MV-4-11 (cell line): ENCODE results near the gene MICAL3.

ENCODE experiments used
- DNase-seq: peaks from one replicate; lab custom pipeline; 2025; lab: John Stamatoyannopoulos, UW

Gene MICAL3

DNA sequence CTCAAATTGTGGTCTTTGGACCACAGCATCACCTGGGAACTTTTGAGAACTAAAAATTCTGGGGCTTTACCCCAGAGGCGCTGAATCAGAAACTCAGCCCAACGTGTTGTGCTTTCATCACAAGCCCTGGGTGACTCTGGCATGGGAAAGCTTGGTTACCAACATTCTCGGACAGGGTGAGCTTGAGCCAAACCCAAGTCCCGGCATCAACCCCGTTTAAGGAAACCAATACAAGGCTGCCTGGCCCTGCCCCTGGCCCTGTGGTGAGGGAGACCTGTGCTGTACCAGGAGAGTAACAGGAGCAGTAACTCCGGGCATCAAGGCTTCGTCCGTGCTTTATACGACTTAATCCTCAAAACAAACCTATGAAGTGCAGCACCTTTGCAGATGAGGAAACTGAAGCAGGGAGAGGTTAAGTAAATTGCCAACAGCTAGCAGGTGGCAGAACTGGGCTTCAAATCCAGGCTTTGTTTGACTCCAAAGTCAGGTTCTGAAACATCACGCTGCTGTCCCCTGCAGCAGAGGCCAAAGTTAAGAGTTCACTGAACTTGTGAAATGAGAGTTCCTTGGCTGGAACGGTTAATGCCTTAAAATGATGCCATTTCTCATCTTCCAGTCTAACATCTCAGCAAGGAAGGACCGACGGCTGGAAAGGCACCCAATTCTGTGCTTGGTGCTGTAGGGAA lies 186.0 kb downstream of the MICAL3 start:
- no peak for DNase-seq

DNA sequence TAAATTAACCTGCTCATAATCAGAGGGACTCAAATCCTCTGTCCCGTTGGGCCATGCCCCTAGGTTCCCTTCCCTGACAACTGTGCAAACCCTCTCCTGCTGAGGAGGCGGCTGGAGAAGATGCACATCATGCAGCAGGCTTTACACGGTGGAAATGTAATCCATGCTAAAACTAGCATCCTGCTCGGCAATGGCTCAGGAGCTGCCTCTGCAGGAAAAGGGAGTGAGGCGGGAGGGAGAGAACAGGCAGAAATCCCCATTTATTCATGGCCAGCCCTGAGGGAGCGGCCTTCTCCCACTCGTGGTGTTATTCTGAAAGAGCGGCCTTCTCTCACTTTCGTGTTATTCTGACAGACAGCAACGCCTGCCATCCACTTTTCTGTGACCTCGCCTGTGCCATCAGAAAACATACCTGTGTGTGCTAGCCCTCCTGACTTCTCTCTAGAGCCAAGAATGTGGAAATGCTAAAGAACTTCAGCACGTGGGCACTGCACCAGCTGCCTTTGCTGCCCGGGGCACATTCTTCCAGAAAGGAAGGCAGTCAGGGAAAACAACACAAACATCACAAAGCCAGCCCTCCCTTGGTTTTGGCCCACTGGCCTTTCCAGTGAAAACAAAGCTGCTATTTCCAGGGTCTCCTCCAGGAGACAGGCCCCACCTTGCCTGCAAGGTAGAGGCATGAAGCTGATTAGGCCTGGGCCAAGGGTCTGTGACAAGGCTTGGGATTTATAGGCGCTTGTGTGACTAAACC lies 187.2 kb downstream of the MICAL3 start:
- DNase-seq = no peak

DNA sequence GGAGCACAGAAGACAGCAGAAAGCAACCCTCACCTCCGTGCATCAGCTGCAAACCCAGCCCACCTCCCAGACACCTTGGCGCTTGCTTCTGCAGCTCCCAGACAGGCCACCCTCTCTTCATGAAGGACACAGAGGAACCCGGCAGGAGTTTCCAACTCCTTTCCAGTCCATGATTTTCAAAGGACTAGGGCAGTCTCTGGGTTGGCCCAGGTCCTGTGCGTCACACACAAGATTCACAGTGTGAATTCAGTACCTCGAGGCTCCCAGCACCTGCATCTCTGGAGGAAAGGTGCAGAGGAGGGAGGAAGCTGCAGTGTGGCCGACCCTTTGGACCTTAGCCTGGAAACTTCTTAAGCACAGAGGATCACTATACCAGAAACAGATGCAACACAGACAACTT lies 189.1 kb downstream of the MICAL3 start:
- DNase-seq = no peak

DNA sequence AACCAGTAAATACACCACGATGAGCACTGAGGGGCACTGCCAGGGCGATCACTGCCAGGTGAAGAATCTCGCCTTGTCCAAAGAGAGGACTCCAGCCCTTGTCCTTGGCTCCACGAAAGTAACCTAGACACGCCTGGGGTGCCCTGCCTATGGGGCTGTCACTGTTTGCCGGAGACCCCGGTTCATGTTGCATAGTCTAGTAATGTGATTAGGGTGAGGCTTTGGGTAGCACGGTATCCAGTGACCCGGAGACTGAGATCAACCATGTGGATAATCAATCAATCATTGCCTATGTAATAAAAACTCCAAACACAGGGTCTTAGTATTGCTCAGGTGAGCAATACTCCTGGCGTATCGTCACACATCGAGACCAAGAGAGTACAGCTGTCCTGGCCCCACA lies 190.9 kb downstream of the MICAL3 start:
- DNase-seq = no peak

DNA sequence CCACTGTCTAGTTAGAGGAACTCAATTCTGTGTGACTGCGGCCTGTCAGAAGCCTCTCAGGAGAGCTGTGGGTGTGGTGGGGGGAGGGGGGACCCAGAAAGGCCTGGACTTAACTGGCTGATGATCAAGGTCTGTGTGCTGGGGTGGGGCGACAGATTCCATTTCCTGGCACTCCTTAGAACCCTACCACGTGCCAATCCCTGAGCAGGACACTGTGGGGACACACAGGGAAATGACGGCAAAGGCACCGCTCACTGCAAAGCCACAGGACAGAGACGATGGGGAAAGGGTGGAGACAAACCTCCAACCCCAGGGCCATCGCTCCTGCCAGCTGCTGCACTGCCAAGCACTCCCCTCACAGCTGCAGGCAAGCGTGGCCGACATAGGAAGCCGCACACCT lies 191.7 kb downstream of the MICAL3 start:
- DNase-seq = no peak

DNA sequence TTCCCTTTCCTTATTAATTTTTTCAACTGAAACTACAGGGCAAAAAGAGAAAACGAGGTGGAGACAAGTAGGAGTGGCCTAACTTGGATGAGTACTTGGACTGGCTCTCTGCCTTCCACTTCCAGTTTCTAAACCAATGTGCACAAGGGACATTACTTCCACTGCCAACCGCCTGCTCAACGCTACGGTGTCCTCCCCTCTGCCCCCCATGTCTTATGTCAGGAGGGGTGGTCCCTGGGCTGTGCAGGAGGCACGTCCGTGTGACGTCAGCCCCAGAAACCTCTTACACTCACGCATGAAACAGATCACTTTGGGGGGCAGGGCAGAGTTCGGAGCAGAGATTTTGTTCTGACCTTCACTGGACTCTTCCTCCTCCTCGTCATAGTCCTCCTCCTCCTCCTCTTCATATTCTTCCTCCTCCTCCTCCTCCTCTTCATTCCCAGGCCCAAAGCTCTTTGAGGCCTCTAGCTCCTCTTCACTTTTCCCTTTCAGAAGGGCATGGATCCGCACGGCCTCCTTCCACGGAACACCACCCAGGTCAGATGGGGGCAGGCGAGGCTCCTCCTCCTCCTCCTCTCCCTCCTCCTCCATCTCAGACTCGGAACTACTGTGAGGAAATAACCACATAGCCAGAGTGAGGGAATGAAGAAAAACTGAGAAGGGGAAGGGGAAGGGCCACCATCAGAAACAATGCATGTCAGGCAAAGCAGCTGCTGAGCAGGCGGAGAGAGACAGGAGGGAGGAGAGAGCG lies 192.7 kb downstream of the MICAL3 start:
- peak; percentile 52 for DNase-seq

DNA sequence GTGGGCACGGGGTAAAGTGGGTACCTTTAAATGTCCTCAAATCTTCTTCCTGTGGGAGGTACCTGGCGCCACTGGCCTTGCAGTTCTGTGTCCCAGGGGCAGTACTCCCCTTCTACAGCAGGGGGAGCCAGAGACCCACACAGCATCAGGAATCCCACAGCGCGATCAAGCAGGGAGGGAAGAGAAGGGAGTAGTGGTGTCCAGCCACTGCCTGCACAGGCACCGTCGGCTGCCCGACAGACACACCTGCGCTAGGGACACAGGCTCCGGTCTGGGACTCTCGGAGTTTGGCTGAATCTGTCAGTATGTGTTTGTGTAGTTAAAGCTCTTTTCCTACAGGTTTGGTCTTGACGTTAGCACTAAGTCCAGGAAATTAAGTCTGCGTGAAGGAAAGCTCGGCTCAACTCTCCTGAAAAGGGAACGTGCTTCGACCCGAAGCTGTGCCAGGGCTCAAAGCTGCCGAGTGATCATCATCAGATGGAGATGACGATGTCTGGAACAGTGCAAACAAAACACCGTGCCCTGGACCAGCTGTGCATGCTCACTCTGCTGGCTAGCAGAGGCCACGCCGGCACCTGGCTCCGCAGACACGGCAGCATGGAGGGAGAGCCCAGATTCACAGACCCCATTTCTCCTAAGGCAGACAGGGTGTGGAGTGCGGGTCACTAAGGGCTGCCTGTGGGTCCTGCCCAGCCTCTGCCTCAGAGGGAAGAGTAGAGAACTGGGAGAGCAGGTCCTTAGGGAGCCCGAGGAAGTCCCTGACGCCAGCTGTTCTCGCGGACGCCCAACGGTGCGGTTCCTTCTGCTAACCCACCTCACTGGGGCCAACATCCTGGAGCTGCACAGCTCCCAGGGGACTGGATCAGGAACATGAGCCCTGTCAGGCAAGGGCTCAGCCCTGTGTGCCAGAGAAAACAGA lies 194.1 kb downstream of the MICAL3 start:
- DNase-seq = peak; percentile 63

DNA sequence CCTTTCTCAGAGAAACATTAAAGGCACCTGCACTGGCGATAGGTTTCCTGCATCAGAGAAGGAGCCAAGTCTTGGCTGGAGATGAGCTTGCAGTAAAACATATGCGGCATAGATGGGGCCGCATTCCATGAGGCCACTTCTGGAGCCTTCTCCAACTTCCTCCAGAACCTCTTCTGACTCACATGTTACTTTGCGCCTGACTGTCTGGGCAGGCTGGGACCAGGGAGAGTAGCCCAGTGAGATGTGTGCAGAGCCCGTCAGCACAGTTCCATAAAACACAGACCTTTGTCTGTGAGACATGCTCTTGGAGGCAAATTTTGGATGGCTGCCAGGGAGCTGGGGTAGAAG lies 194.7 kb downstream of the MICAL3 start:
- DNase-seq = no peak

DNA sequence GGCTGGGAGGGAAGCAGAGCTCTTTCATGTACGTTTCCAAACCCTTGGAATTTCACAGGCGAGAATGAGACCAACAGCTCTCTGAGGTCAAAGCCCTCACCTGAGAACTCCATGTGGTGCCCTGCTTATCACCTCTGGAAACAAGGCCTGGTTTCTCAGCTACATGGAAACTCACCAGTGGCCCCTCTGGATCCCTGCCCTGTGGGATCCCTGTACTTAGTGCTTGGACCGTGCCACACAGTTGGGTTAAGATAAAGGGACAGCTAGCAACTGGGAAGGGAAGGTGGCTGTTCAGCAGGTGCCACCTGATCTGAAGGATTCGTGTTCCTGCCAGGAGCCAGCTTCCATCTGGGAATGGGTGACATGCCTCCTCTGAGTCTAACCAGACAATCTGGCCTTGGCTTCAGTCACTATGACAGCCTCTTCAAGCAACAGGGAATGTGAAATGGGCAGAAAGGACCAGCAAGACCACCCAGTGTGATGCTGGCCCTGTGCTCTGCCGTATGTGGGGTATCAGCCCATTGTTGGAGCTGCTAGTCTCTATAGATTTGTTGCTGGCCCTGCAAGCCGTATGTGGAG lies 195.8 kb downstream of the MICAL3 start:
- DNase-seq = no peak

DNA sequence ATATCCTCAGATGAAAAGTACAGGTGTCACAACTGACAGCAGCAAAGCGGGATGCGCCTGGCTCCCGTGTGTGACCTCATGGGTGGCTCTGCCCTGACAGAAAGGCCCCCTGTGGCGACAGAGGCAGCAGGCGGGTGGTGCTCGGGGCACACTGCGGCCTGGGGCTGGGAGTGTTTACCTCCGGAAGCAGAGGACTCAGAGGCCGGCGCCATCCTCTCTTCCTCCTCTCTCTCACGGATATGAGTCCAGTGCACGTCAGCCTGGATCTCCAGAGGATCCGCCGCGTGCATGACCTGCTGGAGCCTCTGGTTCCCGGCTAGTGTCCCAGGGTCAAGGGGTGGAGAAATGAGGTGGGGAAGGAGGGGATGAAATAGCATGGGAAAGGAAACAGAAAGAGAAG lies 196.9 kb downstream of the MICAL3 start:
- DNase-seq = no peak

DNA sequence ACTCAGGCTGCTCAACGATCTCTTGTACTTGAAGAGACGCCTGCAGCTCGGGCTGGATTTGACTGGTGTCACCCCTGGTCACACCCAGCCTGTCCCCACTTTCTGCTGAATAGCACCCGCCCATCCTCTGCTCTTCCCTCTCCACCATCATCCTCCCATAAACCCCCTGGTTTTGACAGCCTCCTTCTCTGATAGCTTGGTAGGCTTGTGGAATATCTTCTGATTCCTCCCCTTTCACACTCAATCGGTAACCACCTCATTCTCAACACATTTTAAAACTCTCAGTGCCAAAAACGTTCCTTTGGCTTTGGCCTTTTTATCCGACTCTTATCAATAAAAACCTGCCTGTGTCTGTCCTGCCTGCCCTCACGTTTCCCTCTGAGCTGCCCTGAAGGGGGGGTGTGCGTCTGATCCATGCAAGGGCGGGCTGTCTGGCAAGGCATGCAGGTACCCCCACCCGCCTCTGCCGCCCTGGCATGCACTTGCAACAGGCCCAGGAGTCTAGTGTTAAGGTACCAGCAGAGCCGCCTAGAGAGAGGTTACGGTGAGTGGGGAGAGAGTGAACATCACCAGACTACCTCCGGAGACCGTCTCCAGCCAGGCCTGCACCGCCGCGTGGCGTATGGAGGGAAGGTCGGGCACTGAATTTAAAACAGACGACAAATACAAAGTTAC lies 198.3 kb downstream of the MICAL3 start:
- no peak for DNase-seq

DNA sequence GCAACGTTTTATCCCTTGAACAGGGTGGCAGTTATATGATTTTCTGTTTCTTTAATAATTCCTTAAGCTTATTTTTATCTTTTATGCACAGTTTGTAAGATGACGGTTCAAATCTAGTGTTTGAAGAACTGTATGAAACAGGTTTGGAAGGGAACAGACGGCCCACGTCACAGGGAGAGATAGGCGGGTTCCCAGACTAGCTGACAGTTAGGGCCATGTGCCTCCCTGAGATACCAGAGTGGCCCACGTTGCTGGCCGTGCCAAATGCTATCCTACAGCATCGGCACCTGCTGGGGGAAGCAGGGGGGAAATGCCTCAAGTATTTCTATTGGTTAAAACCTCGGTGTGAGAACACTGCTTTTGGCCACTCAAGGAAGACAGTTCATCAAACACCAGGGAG lies 199.9 kb downstream of the MICAL3 start:
- DNase-seq = no peak

DNA sequence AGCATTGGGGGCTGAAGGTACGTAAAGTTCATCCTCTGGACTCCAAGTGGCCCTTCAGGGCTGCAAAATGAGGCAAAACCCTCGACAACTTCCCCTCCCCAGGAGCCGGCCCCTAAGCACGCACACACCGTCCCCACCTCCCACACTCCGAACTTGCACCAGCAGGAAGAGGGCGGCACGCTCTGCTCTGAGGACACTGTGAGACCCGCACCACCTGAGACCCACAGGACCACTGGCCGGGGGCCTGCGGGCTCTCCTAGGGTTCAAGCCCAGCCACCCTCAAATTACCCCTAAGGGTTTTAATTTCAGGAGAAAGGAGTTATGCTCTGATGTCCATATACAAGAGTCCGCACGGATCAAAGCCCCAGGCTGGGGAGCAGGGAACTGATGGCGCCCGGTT lies 200.4 kb downstream of the MICAL3 start:
- no peak for DNase-seq

DNA sequence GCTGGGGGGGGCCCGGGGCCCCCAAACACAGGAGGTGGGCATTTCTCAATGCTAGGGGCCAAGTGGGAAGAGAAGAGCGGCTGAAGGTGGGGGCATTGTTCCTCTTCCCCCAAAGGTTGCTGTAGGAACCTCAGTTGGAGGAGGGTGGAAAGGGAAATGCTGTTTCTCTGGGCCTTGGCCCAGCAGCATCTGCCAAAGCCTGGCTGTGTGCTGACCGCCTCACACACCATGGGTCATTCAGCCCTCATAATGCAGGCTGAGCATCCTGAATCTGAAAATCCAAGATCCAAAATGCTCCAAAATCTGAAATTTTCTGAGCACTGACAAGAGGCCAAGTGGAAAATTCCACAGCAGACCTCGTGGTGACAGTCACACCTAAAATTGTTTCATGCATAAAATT lies 201.1 kb downstream of the MICAL3 start:
- no peak for DNase-seq

DNA sequence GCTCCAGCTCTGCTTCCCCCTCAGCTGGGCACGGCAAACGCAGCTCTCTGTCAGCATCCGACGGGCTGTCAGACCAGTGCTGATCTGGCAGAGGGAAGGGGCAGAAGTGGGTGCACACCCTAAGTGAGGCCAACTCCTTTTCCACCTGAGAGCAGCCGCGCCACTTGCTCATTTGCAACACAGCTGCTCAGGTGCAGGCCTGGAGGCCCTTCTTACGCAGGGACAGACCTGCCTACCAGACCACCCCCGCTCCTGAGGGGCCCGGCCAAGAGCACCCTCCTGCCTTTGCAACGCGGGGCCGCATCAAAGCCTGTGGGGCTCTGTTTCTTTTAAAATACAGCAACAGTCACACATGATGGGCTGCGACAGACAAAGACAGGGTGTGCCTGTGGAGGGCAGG lies 202.3 kb downstream of the MICAL3 start:
- DNase-seq = no peak

DNA sequence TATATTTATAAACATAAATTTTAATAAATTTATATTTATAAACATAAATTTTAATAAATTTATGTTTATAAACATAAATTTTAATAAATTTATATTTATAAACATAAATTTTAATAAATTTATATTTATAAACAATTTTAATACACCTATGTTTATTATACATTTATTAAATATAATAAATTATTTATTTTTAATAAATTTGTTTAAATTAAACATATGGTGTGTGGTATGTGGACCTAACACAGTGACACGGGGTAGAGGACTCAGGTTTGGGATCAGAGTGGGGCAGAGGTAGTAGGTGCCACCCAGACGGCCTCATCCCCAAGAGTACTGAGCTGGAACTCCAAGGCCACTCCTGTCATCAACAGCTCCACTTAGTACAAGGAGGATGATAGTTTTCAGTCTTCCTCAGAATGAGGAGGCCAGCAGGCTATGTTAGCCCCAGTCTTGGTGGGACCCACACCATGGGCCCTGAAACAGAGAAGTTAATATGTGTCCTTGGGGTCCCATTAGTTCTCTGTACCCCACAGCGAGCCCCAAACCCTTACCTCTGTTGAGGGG lies 203.4 kb downstream of the MICAL3 start:
- no peak for DNase-seq

DNA sequence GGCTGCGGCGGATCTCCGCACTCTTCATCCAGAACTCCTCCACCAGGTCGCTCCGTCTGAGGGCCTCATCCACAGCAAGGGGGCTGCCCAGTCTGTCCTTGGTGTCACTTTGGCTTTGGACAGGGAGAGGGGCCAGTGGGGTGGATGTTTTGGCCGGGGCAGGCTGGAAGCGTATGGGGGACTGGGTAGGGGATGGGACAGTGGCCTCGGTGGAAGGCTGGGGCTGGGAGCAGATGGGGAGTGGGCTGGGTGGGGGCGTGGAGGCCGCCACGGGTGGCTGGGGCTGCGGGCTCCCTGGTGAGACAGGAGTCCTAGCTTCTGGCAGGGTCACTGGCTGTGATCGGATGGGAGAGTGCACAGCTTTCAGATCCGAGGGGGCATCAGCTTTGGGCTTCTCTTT lies 205.7 kb downstream of the MICAL3 start:
- no peak for DNase-seq

DNA sequence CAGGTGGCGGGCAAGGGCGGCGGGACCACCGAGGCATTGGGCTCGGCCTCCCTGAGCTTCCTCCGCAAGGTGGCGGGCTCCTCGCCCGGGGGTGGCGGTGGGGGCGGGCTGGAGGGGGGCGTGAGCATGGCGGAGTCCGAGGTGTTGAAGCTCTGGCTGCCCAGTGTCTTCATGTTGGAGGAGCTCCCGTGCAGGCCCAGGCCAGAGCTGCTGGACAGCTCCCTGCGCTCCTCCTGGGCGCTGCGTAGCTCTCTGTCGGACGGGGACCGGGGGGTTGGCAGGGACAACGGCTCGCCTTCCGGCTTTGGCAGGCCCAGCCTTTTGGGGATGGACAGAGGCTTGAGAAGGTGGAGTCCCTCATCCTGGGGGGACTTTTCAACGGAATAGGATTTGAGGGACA lies 206.2 kb downstream of the MICAL3 start:
- DNase-seq = no peak

DNA sequence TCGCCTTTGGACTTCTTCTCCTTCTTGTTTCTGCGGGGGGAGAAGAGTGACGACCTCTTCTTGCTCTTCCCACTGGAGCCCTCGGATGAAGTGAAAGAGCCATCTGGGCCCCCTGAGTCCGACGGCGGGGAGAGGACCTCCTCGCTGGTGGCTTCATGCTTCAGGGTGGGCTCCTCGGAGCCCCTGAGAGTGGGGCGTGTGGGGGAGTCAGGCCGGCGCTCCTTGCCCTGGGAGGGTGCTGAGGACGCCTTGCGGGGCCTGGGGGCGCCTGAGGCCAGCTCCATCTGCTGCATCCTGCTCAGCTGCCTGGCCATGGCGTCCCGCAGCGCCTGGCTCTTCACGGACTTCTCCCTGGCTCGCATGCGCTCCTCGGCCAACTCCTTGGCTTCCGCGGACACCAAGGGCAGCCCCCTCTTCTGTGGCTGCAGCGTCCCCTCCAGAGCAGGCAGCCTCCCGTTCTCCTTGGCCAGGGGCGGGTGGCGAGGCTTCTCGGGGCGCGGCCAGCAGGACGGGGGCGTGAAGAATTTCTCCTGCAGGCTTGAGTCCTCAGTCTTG lies 206.8 kb downstream of the MICAL3 start:
- no peak for DNase-seq

DNA sequence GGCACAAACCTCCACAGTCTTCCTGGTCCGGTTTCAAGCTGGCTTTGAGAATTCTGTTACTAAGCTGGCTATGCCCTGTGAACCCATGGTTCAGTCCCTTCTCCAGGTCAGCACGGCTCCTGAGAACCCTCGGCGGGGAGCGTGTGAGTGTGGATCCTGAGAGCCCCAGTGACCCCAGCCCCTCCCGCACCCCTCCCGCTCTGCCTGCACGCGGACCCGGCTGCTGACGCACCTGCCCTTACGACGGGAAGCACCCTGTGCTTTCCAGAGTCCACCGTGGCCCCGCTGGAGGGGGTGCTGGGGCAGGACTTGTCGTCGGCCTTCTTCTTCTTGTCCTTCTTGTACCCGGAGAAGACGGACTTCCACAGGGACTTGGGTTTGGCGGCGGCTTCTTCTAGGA lies 207.3 kb downstream of the MICAL3 start:
- no peak for DNase-seq

DNA sequence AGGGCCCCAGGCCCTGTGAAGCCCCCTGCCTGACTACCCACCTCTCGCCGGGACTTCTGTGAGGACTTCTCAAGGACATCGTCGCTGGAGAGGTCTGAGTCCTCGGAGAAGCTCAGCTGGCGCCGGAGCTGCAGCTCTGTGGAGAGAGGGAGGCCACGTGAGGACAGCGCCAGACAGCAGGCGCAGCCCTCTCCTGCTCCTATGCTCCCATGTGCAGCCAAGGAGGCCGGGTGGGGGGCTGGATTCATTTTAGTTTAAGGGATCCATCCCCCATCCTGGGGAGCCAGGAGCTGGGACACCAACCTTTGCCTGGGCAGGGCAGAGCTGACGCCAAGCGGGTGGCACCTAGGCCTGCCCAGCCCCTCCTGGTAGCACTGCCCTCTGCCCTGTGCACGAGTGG lies 207.7 kb downstream of the MICAL3 start:
- DNase-seq = no peak
